GM21528 (cell line): ENCODE data around the gene TMEM81.

Experiments used
- ATAC-seq: cut with Tn5 transposase; IDR thresholded peaks from one replicate; pipeline ENCODE4 v1.9.1; 2021; ENCODE audit warnings: mild to moderate bottlenecking, moderate library complexity; ENCODE audit not compliant: unreplicated experiment, low FRiP score

Gene TMEM81

DNA sequence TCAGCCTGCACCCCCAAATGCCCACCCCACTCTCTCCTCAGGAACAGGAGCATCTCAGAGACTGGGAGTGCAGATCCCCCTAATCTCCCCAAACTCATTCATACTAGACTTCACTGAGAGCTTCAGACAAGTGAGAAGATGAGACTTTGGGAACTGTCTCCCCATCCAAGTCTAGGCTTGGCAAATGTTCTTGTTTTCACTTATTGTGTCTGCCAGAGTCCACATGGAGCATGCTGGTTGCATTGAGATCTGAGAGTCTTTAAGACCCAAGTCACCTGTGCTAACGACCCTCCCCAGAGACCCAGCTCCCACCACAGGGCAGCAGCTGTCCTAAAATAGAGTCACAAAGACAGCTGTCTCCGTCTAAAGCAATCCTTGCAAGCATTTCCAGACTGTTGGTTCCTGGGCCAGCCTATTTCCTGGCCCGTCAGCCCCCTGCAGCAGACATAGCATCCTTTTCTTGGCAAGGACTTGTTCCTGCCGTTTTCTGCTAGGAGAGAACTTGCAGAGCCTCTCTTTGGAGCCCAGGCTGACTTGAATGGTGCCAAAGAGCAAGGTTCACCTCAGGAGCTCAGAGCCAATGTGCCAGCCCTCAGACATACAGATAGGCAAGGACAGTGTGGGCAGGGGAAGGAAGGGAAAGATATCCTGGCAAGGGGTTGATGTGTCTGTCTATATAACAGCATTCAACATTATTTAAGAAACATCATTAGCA, 43.1 kb downstream of the TMEM81 start:
- ATAC-seq = no peak

DNA sequence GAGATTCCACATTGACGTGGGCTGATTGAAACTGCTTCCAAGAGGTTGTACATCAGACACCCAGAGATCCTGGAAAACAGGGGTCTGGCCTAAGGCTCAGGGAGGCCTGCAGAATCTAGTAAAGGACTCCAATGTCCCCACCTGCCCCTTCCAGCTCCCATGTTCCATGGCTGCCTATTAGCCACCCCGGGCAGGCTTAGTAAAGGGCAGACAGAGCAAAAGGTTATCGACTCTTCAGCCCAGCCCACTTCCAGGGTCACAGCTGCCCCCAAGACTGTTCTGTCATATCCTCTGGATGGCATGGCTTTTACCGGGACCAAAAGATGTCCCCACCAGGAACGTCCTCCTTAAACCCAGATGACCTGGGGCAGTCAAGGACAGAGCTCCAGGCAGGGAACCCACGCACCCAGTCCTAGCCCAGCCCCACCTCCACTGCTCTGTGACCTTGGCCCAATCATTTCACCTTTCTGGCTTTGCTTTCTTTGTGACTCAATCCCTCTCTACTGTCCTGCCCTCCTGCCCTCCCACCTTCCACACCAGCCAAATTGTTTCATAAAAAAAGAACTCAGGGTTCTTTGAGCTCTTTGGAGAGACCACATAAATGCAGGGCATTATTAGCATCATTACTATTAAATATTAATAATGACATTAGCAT, 46.0 kb downstream of the TMEM81 start:
- no peak for ATAC-seq

DNA sequence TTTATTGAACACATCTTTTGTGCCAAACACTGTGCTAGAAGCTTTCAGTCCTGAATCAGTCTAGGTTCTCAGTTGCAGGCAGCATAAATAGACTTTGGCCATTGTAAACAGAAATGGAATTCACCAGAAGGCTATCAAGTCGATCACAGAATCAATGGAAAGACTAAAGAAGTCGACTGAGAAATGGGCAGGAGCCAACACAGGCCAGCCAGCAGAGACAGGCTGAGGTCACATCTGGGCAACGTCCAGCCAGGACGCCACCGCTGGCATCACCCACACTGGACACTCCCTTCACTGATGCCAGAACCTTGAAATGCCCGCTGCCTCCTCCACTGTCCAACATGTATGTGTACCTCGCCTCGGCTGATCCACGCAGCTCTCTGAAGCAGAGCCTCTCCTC, 46.7 kb downstream of the TMEM81 start:
- ATAC-seq = no peak
